GM12892 (cell line): ENCODE results near the gene KLRG1.

Experiments
- DNase-seq: peaks from one replicate; pipeline ENCODE4 v3.0.0; 2011; ENCODE audit not compliant: insufficient read length
- FAIRE-seq: peaks from 2 replicates; lab custom pipeline; 2011; peaks lifted over from hg19 to GRCh38; lab: Jason Lieb, UNC
- POLR2A ChIP-seq: IDR thresholded peaks from 2 replicates; pipeline ENCODE4 v1.6.1; 2011; ENCODE audit warnings: low read depth, low read length, control low read depth
- POLR2AphosphoS5 ChIP-seq: IDR thresholded peaks from 2 replicates; pipeline ENCODE4 v1.6.1; 2011; ENCODE audit warnings: low read depth, low read length, control low read depth
- TAF1 ChIP-seq: IDR thresholded peaks from 2 replicates; pipeline ENCODE4 v1.6.1; 2011; ENCODE audit warnings: low read depth, mild to moderate bottlenecking, control low read depth, low read length, borderline replicate concordance

The KLRG1 gene

GRCh38 chr12:9032202-9032964 lies 43.0 kb downstream of the KLRG1 start:
- no peak for DNase-seq
- TF ChIP-seq POLR2AphosphoS5 = no peak
- no peak for TF ChIP-seq TAF1
- no peak for TF ChIP-seq POLR2A
- FAIRE-seq = peak; percentile 56

- FAIRE-seq (no peak), DNase-seq (no peak)
- no peak for TF ChIP-seq TAF1
Measured at GRCh38 chr12:9033265-9033887, 44.0 kb downstream of the KLRG1 start.

- FAIRE-seq (no peak), DNase-seq (no peak)
- no peak for TF ChIP-seq POLR2A
- no peak for TF ChIP-seq TAF1
- TF ChIP-seq POLR2AphosphoS5 = no peak
Measured at GRCh38 chr12:9034095-9034494, 44.7 kb downstream of the KLRG1 start.

GRCh38 chr12:9036227-9036626 lies 46.9 kb downstream of the KLRG1 start:
- TF ChIP-seq POLR2AphosphoS5 = no peak
- TF ChIP-seq TAF1 = no peak
- no peak for TF ChIP-seq POLR2A
- DNase-seq = no peak
- no peak for FAIRE-seq

GRCh38 chr12:9037431-9037830 lies 48.1 kb downstream of the KLRG1 start:
- TF ChIP-seq TAF1 = no peak
- no peak for TF ChIP-seq POLR2AphosphoS5
- TF ChIP-seq POLR2A = no peak
- DNase-seq (no peak), FAIRE-seq (no peak)

GRCh38 chr12:9039397-9039977 lies 50.1 kb downstream of the KLRG1 start:
- no peak for DNase-seq
- peak; percentile 82 for FAIRE-seq
- TF ChIP-seq TAF1 (no peak), POLR2A (no peak)

GRCh38 chr12:9040484-9041186 lies 51.3 kb downstream of the KLRG1 start:
- TF ChIP-seq POLR2AphosphoS5 (no peak), POLR2A (no peak), TAF1 (no peak)
- DNase-seq (no peak), FAIRE-seq (no peak)

- no peak for TF ChIP-seq TAF1
- TF ChIP-seq POLR2A = no peak
- TF ChIP-seq POLR2AphosphoS5 = no peak
- no peak for DNase-seq
- FAIRE-seq = no peak
Measured at GRCh38 chr12:9041321-9041720, 52.0 kb downstream of the KLRG1 start.

- no peak for FAIRE-seq
- TF ChIP-seq POLR2AphosphoS5 = no peak
- TF ChIP-seq TAF1 = no peak
- no peak for TF ChIP-seq POLR2A
- DNase-seq = no peak
Measured at GRCh38 chr12:9043766-9044165, 54.4 kb downstream of the KLRG1 start.

- DNase-seq = no peak
- TF ChIP-seq TAF1 (no peak), POLR2AphosphoS5 (no peak), POLR2A (no peak)
- FAIRE-seq = no peak
Measured at GRCh38 chr12:9047105-9047504, 57.8 kb downstream of the KLRG1 start.

- FAIRE-seq (peak; percentile 14), DNase-seq (no peak)
- TF ChIP-seq POLR2A (no peak), TAF1 (no peak), POLR2AphosphoS5 (no peak)
Measured at GRCh38 chr12:9048930-9049329, 59.6 kb downstream of the KLRG1 start.
